ENCODE results near the gene TRIO. TPM values are rescaled to one million over a fixed set of nuclear protein-coding genes. Genes with fewer than 3 reads are reported as not detected.

Gene TRIO
- total and polyA plus RNA-seq, 10 of the 15 experiments (the other 5 are each of a cell fraction or from before 2014, with no cell fraction given) = 5.1 to 96.4 (median 44.6) TPM

DNA sequence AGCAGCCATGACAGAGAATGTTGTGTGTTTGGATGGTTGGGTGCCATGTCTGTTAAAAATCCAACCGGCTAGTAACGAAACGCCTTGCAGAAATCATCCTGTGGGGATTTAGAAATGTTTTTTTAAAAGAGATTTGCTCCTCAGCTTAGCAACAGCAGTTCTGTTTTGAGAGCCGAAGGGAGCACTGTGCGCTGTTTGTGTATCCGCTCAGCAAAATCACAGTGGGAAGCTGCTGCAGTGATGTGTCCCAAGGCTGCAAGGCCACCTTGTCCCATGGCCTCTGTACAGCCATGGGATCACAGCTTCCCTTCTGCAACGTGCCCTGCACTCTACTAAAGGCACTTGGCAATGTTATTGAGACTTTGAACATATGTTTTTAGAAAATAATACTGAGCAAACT lies 40.9 kb downstream of the TRIO start:
- Histone ChIP-seq H3K79me2 (ENCODE audit: control insufficient read depth, insufficient read depth, low read length) (peaks cover 97% of the 10 kb centered on the region), H3K9ac (ENCODE audit: control insufficient read depth, insufficient read depth, low read length) (no peak overlapping the region), H3K4me3 (no peak overlapping the region), H3K9me3 (replicated peaks; ENCODE audit: control insufficient read depth, insufficient read depth, low read length) (no peaks in the 10 kb centered on the region), H4K20me1 (ENCODE audit: control insufficient read depth, insufficient read depth) (no peaks in the 10 kb centered on the region), H3K36me3 (ENCODE audit: control insufficient read depth in 2 of 2, insufficient read depth in 2 of 2, low read length in 1 of 2) (peaks cover 0 to 5% of the 10 kb centered on the region in 2 experiments; a peak in 2 of 4 replicates), H3K4me2 (ENCODE audit: control insufficient read depth, insufficient read depth) (no peak overlapping the region), H3K27me3 (replicated peaks in 1 of 2; ENCODE audit: control insufficient read depth in 2 of 2, insufficient read depth in 2 of 2, low read length in 1 of 2) (no peaks in the 10 kb centered on the region), H3K27ac (ENCODE audit: control insufficient read depth, insufficient read depth) (no peak overlapping the region), H3K4me1 (ENCODE audit: control insufficient read depth, insufficient read depth, low read length) (peaks cover 17% of the 10 kb centered on the region), H2AFZ (ENCODE audit: control insufficient read depth, low read depth, low read length) (no peak overlapping the region)
- ATAC-seq (no peak), DNase-seq (ENCODE audit: low read depth, low spot score) (no peak), FAIRE-seq (no peak)
- ChIA-PET RAD21 (ENCODE audit: unreplicated experiment) (interaction anchor here (1.5 kb wide), 1 partner anchor 26 kb away, joined by 3 read pairs; no protein-coding TSS in a partner anchor), CTCF (interaction anchor here (0.8 kb wide), 1 partner anchor 86 kb away, joined by 3 read pairs; no protein-coding TSS in a partner anchor), SMC1A (ENCODE audit: uncharacterized antibody, unreplicated experiment) (interaction anchor here (2.0 kb wide), 1 partner anchor 14 kb away, joined by 6 read pairs; no protein-coding TSS in a partner anchor), POLR2A (interaction anchor here (1.6 to 2.0 kb wide), 2 partner anchors 10 to 20 kb away, joined by 4 to 7 read pairs; no protein-coding TSS in a partner anchor)
- intact Hi-C loops (cut with micrococcal nuclease; ENCODE audit: unreplicated experiment) = no loop called here
- in situ Hi-C loops (cut with MboI) = no loop called here
- TF ChIP-seq, protein P1, sequence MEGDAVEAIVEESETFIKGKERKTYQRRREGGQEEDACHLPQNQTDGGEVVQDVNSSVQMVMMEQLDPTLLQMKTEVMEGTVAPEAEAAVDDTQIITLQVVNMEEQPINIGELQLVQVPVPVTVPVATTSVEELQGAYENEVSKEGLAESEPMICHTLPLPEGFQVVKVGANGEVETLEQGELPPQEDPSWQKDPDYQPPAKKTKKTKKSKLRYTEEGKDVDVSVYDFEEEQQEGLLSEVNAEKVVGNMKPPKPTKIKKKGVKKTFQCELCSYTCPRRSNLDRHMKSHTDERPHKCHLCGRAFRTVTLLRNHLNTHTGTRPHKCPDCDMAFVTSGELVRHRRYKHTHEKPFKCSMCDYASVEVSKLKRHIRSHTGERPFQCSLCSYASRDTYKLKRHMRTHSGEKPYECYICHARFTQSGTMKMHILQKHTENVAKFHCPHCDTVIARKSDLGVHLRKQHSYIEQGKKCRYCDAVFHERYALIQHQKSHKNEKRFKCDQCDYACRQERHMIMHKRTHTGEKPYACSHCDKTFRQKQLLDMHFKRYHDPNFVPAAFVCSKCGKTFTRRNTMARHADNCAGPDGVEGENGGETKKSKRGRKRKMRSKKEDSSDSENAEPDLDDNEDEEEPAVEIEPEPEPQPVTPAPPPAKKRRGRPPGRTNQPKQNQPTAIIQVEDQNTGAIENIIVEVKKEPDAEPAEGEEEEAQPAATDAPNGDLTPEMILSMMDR (IDR thresholded peaks at IDR 0.05 in 2 of 3, conservative IDR thresholded peaks at IDR 0.05 in 1 of 3; ENCODE audit: control insufficient read depth in 2 of 3, extremely low read depth in 1 of 3, insufficient read depth in 1 of 3, low read depth in 3 of 3, low read length in 3 of 3) = no peak
- TF ChIP-seq SMAD1 (IDR thresholded peaks at IDR 0.05; ENCODE audit: low read depth, partially characterized antibody) (no peak), POU2F2 (IDR thresholded peaks at IDR 0.05; ENCODE audit: borderline replicate concordance, low read depth, low read length) (no peak), MTA3 (IDR thresholded peaks at IDR 0.05; ENCODE audit: borderline replicate concordance, low read length) (no peak), EP300 (IDR thresholded peaks at IDR 0.05; ENCODE audit: borderline replicate concordance in 1 of 2, control insufficient read depth in 1 of 2, low read depth in 2 of 2, low read length in 2 of 2) (no peak), HDAC2 (IDR thresholded peaks at IDR 0.05) (no peak)
- no TSS peak for BruUV-seq (replicated peaks)
- 92% methylated on average over 7 of the region's 7 CpGs for WGBS (ENCODE audit: insufficient coverage, insufficient replicate concordance, low lambda C conversion rate, missing lambda C conversion rate)
